CD14-positive monocyte (primary cell): ENCODE results near the gene ATP1B1. TPM values are rescaled to one million over a fixed set of nuclear protein-coding genes. Genes with fewer than 3 reads are reported as not detected.

Source experiments
- DNase-seq, 3 donors: peaks; one replicate each; pipeline ENCODE4 v3.0.0-alpha.2; 2011 to 2022
- H2AFZ ChIP-seq: 2 replicates; pipeline ENCODE4 v1.6.0; 2012; ENCODE audit warnings: mild to moderate bottlenecking, low read depth, low read length, inconsistent platforms; ENCODE audit not compliant: insufficient read depth, poor library complexity, severe bottlenecking
- H3K27ac ChIP-seq, 2 donors: 1 replicate in 1 of 2; 2 replicates in 1 of 2; pipeline ENCODE4 v1.5.1; 2012 to 2013; ENCODE audit warnings: low read length in 2 of 2, control low read depth in 1 of 2, inconsistent platforms in 1 of 2, low read depth in 1 of 2, mild to moderate bottlenecking in 1 of 2
- H3K27me3 ChIP-seq, 2 donors: one replicate each; pipeline versions ENCODE4 v1.6.0 to v1.6.1; 2011 to 2013; ENCODE audit warnings: low read length in 2 of 2; ENCODE audit not compliant: control insufficient read depth in 2 of 2, insufficient read depth in 2 of 2
- H3K36me3 ChIP-seq, 2 donors: replicated peaks in 1 of 2; 1 replicate in 1 of 2; 2 replicates in 1 of 2; pipeline versions ENCODE4 v1.5.1 to v1.6.1; 2012 to 2013; ENCODE audit warnings: low read length in 2 of 2, control low read depth in 1 of 2, inconsistent platforms in 1 of 2, mild to moderate bottlenecking in 1 of 2; ENCODE audit not compliant: insufficient read depth in 2 of 2, control insufficient read depth in 1 of 2
- H3K4me1 ChIP-seq, 2 donors: 1 replicate in 1 of 2; 2 replicates in 1 of 2; pipeline versions ENCODE4 v1.5.1 to v1.6.1; 2012 to 2013; ENCODE audit warnings: low read length in 2 of 2, control low read depth in 1 of 2, inconsistent platforms in 1 of 2, mild to moderate bottlenecking in 1 of 2, moderate library complexity in 1 of 2; ENCODE audit not compliant: insufficient read depth in 2 of 2, control insufficient read depth in 1 of 2
- H3K4me2 ChIP-seq: replicated peaks from 2 replicates; pipeline ENCODE3; 2012; ENCODE audit warnings: low read length, moderate library complexity, mild to moderate bottlenecking; ENCODE audit not compliant: poor library complexity, severe bottlenecking; ENCODE audit errors: extremely low read depth
- H3K4me3 ChIP-seq, 3 experiments: fragments of 200-600 bp in 1 of 3; sonication (generic) in 1 of 3; replicated peaks in 1 of 3; 1 replicate in 2 of 3; 2 replicates in 1 of 3; pipeline ENCODE4 v1.5.1; 2011 to 2013; ENCODE audit warnings: low read length in 3 of 3, mild to moderate bottlenecking in 3 of 3, control low read depth in 2 of 3, low read depth in 2 of 3, inconsistent platforms in 1 of 3, moderate library complexity in 1 of 3
- H3K79me2 ChIP-seq: 2 replicates; pipeline ENCODE4 v1.6.0; 2012; ENCODE audit warnings: mild to moderate bottlenecking, control low read depth, inconsistent platforms, low read length, moderate library complexity; ENCODE audit not compliant: insufficient read depth
- H3K9ac ChIP-seq: 2 replicates; pipeline ENCODE4 v1.6.0; 2017; ENCODE audit warnings: low read length, mild to moderate bottlenecking; ENCODE audit not compliant: insufficient read depth, poor library complexity, severe bottlenecking
- H3K9me3 ChIP-seq, 2 donors: replicated peaks in 1 of 2; 1 replicate in 1 of 2; 2 replicates in 1 of 2; pipeline versions ENCODE4 v1.5.1 to v1.6.1; 2012 to 2013; ENCODE audit warnings: low read length in 2 of 2, control low read depth in 1 of 2; ENCODE audit not compliant: control insufficient read depth in 1 of 2, insufficient read depth in 1 of 2
- H4K20me1 ChIP-seq: 2 replicates; pipeline ENCODE4 v1.6.0; 2012; ENCODE audit warnings: mild to moderate bottlenecking, low read length, control low read depth, moderate library complexity; ENCODE audit not compliant: insufficient read depth
- H3K27ac Mint-ChIP-seq, 7 donors: one replicate each; pipeline ENCODE4 v1.8.0; 2020; ENCODE audit warnings: mild to moderate bottlenecking in 7 of 7, mixed read lengths in 7 of 7, moderate library complexity in 6 of 7, inconsistent platforms in 2 of 7
- H3K27me3 Mint-ChIP-seq, 3 donors: one replicate each; pipeline ENCODE4 v1.8.0; 2021 to 2022; ENCODE audit warnings: low read depth in 3 of 3, mild to moderate bottlenecking in 3 of 3, mixed read lengths in 3 of 3, moderate library complexity in 3 of 3, inconsistent platforms in 1 of 3
- H3K36me3 Mint-ChIP-seq, 2 donors: one replicate each; pipeline ENCODE4 v1.8.0; 2020; ENCODE audit warnings: mixed read lengths in 2 of 2, inconsistent platforms in 1 of 2, mild to moderate bottlenecking in 1 of 2
- H3K4me1 Mint-ChIP-seq: one replicate; pipeline ENCODE4 v1.8.0; 2020; ENCODE audit warnings: mild to moderate bottlenecking, mixed read lengths
- H3K4me3 Mint-ChIP-seq, 2 donors: one replicate each; pipeline ENCODE4 v1.8.0; 2020; ENCODE audit warnings: mild to moderate bottlenecking in 2 of 2, mixed read lengths in 2 of 2, moderate library complexity in 1 of 2
- H3K9me3 Mint-ChIP-seq, 7 donors: one replicate each; pipeline ENCODE4 v1.8.0; 2020 to 2022; ENCODE audit warnings: mixed read lengths in 7 of 7, mild to moderate bottlenecking in 6 of 7, moderate library complexity in 6 of 7, inconsistent platforms in 2 of 7
- WGBS: methylation state at CpG from one replicate; pipeline ENCODE4 v1.1.5; 2013; ENCODE audit warnings: missing lambda C conversion rate; ENCODE audit not compliant: insufficient coverage; 5-methylcytosine and 5-hydroxymethylcytosine counted together
- intact Hi-C, 2 donors: fragments of 100-400 bp; cut with micrococcal nuclease; formaldehyde crosslinking; loops; one replicate each; pipeline versions ENCODE4 v1.15.0 to v1.15.1; 2023
- polyA plus RNA-seq, 3 donors: library from polyadenylated mRNA; depleted of rRNA in 1 of 3; unstranded in 2 of 3; stranded (reverse) in 1 of 3; fragments of 300-500 nt in 2 of 3; fragments of >200 nt in 1 of 3; fragmentation: Illumina TruSeq in 2 of 3; gene quantifications; 1 replicate in 2 of 3; 2 replicates in 1 of 3; pipeline ENCODE4 v1.2.3, GENCODE V29; 2012 to 2021
- TF ChIP-seq, protein P1 (sequence below): fragments of 200-600 bp; IDR thresholded peaks from one replicate; pipeline ENCODE4 v1.8.0; 2022; ENCODE audit warnings: antibody characterized with exemption, mild to moderate bottlenecking

Gene ATP1B1
- polyA plus RNA-seq, 3 donors: 0.63 to 5.1 (median 0.72) TPM

GRCh38 chr1:169103480-169103893, 3.0 kb upstream of the ATP1B1 start:
- Mint-ChIP-seq H3K27ac (no peak overlapping the region), H3K4me1 (peaks cover 27% of the 10 kb centered on the region), H3K4me3 (no peak overlapping the region), H3K9me3 (peaks cover 0 to 4% (median 0%) of the 10 kb centered on the region in 7 donors), H3K27me3 (peaks cover 11 to 25% (median 19%) of the 10 kb centered on the region in 3 donors), H3K36me3 (peaks cover 0 to 3% of the 10 kb centered on the region in 2 donors)
- peaks cover 17 to 28% of the 10 kb centered on the region in 2 donors for H3K4me1 ChIP-seq
- no peaks in the 10 kb centered on the region for H3K9me3 ChIP-seq
- H2AFZ ChIP-seq: no peak overlapping the region
- 96% methylated on average over 3 of the region's 6 CpGs for WGBS
- peaks cover 27 to 38% of the 10 kb centered on the region in 2 donors for H3K27me3 ChIP-seq
- H3K9ac ChIP-seq: no peak overlapping the region
- DNase-seq: no peak
- H3K79me2 ChIP-seq: no peaks in the 10 kb centered on the region
- no peaks in the 10 kb centered on the region for H4K20me1 ChIP-seq
- TF ChIP-seq, protein P1, sequence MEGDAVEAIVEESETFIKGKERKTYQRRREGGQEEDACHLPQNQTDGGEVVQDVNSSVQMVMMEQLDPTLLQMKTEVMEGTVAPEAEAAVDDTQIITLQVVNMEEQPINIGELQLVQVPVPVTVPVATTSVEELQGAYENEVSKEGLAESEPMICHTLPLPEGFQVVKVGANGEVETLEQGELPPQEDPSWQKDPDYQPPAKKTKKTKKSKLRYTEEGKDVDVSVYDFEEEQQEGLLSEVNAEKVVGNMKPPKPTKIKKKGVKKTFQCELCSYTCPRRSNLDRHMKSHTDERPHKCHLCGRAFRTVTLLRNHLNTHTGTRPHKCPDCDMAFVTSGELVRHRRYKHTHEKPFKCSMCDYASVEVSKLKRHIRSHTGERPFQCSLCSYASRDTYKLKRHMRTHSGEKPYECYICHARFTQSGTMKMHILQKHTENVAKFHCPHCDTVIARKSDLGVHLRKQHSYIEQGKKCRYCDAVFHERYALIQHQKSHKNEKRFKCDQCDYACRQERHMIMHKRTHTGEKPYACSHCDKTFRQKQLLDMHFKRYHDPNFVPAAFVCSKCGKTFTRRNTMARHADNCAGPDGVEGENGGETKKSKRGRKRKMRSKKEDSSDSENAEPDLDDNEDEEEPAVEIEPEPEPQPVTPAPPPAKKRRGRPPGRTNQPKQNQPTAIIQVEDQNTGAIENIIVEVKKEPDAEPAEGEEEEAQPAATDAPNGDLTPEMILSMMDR: no peak
- H3K4me3 ChIP-seq: no peak overlapping the region
- no peak overlapping the region for H3K27ac ChIP-seq
- H3K4me2 ChIP-seq: no peak overlapping the region
- H3K36me3 ChIP-seq: no peaks in the 10 kb centered on the region
- intact Hi-C loops: loop anchor here (10.0 kb wide), 3 partner anchors 59 to 759 kb away; partner anchors contain the start of genes BLZF1 (in 1 of the 2) and NME7 (in 1 of the 2)

DNA sequence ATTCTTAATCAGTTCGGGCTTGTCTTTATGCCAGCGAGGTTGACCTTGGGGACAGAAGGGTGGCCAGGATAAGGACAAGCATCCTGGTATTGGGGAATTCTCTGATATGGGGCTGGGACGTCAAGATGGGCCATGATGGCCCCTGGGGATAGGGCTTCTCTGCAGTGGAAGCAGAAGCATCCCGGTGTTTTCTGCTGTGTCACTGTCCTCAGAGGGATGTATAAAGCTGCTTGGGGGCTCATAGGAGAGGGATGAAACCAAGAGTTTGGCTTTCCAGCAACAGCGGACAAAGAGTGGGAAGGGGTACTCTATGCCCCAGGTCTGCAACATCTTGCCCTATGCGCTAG, 1.4 kb upstream of the ATP1B1 start:
- Histone ChIP-seq H3K36me3 (no peaks in the 10 kb centered on the region), H4K20me1 (no peaks in the 10 kb centered on the region), H3K9me3 (no peaks in the 10 kb centered on the region), H3K27me3 (peaks cover 27 to 38% of the 10 kb centered on the region in 2 donors), H3K4me2 (peak overlapping the region; percentile 92), H3K79me2 (no peaks in the 10 kb centered on the region), H3K9ac (no peak overlapping the region), H2AFZ (peak overlapping the region; percentile 87), H3K4me1 (peaks cover 23 to 41% of the 10 kb centered on the region in 2 donors), H3K27ac (no peak overlapping the region), H3K4me3 (peak overlapping the region in 2 of 3 experiments; percentile 82 to 96)
- Mint-ChIP-seq H3K27me3 (peaks cover 11 to 31% (median 19%) of the 10 kb centered on the region in 3 donors), H3K36me3 (peaks cover 0 to 3% of the 10 kb centered on the region in 2 donors), H3K27ac (peak overlapping the region in 2 of 7 donors; percentile 34 to 48), H3K4me1 (peaks cover 35% of the 10 kb centered on the region), H3K9me3 (peaks cover 0 to 4% (median 0%) of the 10 kb centered on the region in 7 donors), H3K4me3 (peak overlapping the region in 1 of 2 donors; percentile 83)
- TF ChIP-seq, protein P1: no peak
- intact Hi-C loops: loop anchor here (10.0 kb wide), 3 partner anchors 60 to 760 kb away; partner anchors contain the start of genes BLZF1 (in 1 of the 2) and NME7 (in 1 of the 2)
- 57% methylated on average over 6 of the region's 6 CpGs for WGBS
- no peak for DNase-seq
